ENCODE results near the gene THEM4. TPM values are rescaled to one million over a fixed set of nuclear protein-coding genes. Genes with fewer than 3 reads are reported as not detected.

The THEM4 gene
- total and polyA plus RNA-seq, 7 donors: 10.1 to 20.4 (median 13.8) TPM

- intact Hi-C loops (cut with DNase I): no loop called here
- ATAC-seq (no peak), DNase-seq (no peak)
- Histone ChIP-seq H3K4me3 (no peak overlapping the region), H3K36me3 (ENCODE audit: insufficient read depth in 1 of 2, low read depth in 1 of 2) (no peaks in the 10 kb centered on the region), H3K9me3 (no peaks in the 10 kb centered on the region), H3K27me3 (ENCODE audit: insufficient read depth in 3 of 3, low read length in 2 of 3) (peaks cover 0 to 3% (median 0%) of the 10 kb centered on the region in 3 donors), H3K4me1 (no peaks in the 10 kb centered on the region), H3K27ac (no peak overlapping the region)
- 61 to 63% (median 61%) methylated on average over 7 of the region's 7 CpGs for WGBS, 3 donors
- TF ChIP-seq CTCF (IDR thresholded peaks at IDR 0.05): no peak
These were observed 27.3 kb upstream of the THEM4 start for GRCh38 chr1:151936653-151937052.

- ATAC-seq (no peak), DNase-seq (no peak)
- H3K36me3 ChIP-seq (ENCODE audit: insufficient read depth in 1 of 2, low read depth in 1 of 2): no peaks in the 10 kb centered on the region
- intact Hi-C loops (cut with DNase I): loop anchor here in 1 of 2 donors (2.0 kb wide), 1 partner anchor 65 kb away; no protein-coding TSS in a partner anchor
- H3K27me3 ChIP-seq (ENCODE audit: insufficient read depth in 3 of 3, low read length in 2 of 3): peaks cover 0 to 3% (median 0%) of the 10 kb centered on the region in 3 donors
- WGBS, 3 donors: 56 to 64% (median 60%) methylated on average over 2 of the region's 2 CpGs
- no peaks in the 10 kb centered on the region for H3K9me3 ChIP-seq
- H3K4me3 ChIP-seq: no peak overlapping the region
- H3K4me1 ChIP-seq: no peaks in the 10 kb centered on the region
- H3K27ac ChIP-seq: no peak overlapping the region
- no peak for TF ChIP-seq CTCF (IDR thresholded peaks at IDR 0.05)
These were observed 26.7 kb upstream of the THEM4 start for GRCh38 chr1:151935894-151936602.

- intact Hi-C loops (cut with DNase I): loop anchor here in 1 of 2 donors (2.0 kb wide), 1 partner anchor 66 kb away; no protein-coding TSS in a partner anchor
- WGBS, 3 donors: 47 to 53% (median 50%) methylated on average over 3 of the region's 3 CpGs
- no peak for ATAC-seq
These were observed 25.8 kb upstream of the THEM4 start for GRCh38 chr1:151935154-151935553.

GRCh38 chr1:151934048-151934493, 24.8 kb upstream of the THEM4 start:
- no peak for DNase-seq
- intact Hi-C loops (cut with DNase I): loop anchor here (2.0 to 5.0 kb wide), 2 partner anchors 58 to 67 kb away; partner anchors contain the start of gene S100A10 (in 1 of the 2)
- Histone ChIP-seq H3K4me1 (no peaks in the 10 kb centered on the region), H3K4me3 (no peak overlapping the region), H3K27ac (no peak overlapping the region), H3K27me3 (ENCODE audit: insufficient read depth in 3 of 3, low read length in 2 of 3) (peaks cover 0 to 3% (median 0%) of the 10 kb centered on the region in 3 donors), H3K9me3 (no peaks in the 10 kb centered on the region), H3K36me3 (ENCODE audit: insufficient read depth in 1 of 2, low read depth in 1 of 2) (no peaks in the 10 kb centered on the region)
- peak; percentile 79 for TF ChIP-seq CTCF (IDR thresholded peaks at IDR 0.05)
- 22 to 36% (median 23%) methylated on average over 3 of the region's 3 CpGs for WGBS, 3 donors
- ATAC-seq: peak; percentile 70 to 80 (median 78)

More at GRCh38 chr1:151935154-151935553, 25.8 kb upstream of the THEM4 start:
- Histone ChIP-seq H3K27me3 (ENCODE audit: insufficient read depth in 3 of 3, low read length in 2 of 3) (peaks cover 0 to 3% (median 0%) of the 10 kb centered on the region in 3 donors), H3K4me3 (no peak overlapping the region), H3K27ac (no peak overlapping the region), H3K36me3 (ENCODE audit: insufficient read depth in 1 of 2, low read depth in 1 of 2) (no peaks in the 10 kb centered on the region), H3K9me3 (no peaks in the 10 kb centered on the region), H3K4me1 (no peaks in the 10 kb centered on the region)
- no peak for TF ChIP-seq CTCF (IDR thresholded peaks at IDR 0.05)
- DNase-seq: no peak
